GM12891 (cell line): Measurements from ENCODE around the gene CCDC18. TPM values are rescaled to one million over a fixed set of nuclear protein-coding genes. Genes with fewer than 3 reads are reported as not detected.
A peak's percentile ranks its signal among the peaks of the same experiment; 100 is the strongest.

Experiments used
- DNase-seq: peaks from one replicate; pipeline ENCODE4 v3.0.0; 2011; ENCODE audit warnings: low spot score; ENCODE audit not compliant: insufficient read length
- FAIRE-seq: peaks from 2 replicates; lab custom pipeline; 2011; peaks lifted over from hg19 to GRCh38; lab: Jason Lieb, UNC
- PAX5 ChIP-seq: IDR thresholded peaks from 2 replicates; pipeline ENCODE4 v1.6.1; 2011; ENCODE audit warnings: low read length, moderate library complexity, mild to moderate bottlenecking; ENCODE audit not compliant: insufficient read depth, severe bottlenecking
- POLR2A ChIP-seq: IDR thresholded peaks from 2 replicates; pipeline ENCODE4 v1.6.1; 2011; ENCODE audit warnings: low read depth, low read length, control low read depth
- POLR2AphosphoS5 ChIP-seq: IDR thresholded peaks from 2 replicates; pipeline ENCODE4 v1.6.1; 2011; ENCODE audit warnings: low read depth, low read length, control low read depth
- POU2F2 ChIP-seq: IDR thresholded peaks from 2 replicates; pipeline ENCODE4 v1.6.1; 2011; ENCODE audit warnings: low read depth, mild to moderate bottlenecking, control low read depth, low read length, moderate library complexity
- SPI1 ChIP-seq: IDR thresholded peaks from 2 replicates; pipeline ENCODE4 v1.6.1; 2011; ENCODE audit warnings: low read depth, low read length, control low read depth
- TAF1 ChIP-seq: IDR thresholded peaks from 2 replicates; pipeline ENCODE4 v1.6.1; 2011; ENCODE audit warnings: low read depth, low read length, control low read depth
- polyA plus RNA-seq: library from polyadenylated mRNA; unstranded; fragments of >200 nt; gene quantifications from one replicate; pipeline ENCODE4 v1.2.1, GENCODE V29; 2012; ENCODE audit warnings: low read depth, missing spikeins, inconsistent platforms; ENCODE audit not compliant: missing spikeins

CCDC18 gene, protein sequence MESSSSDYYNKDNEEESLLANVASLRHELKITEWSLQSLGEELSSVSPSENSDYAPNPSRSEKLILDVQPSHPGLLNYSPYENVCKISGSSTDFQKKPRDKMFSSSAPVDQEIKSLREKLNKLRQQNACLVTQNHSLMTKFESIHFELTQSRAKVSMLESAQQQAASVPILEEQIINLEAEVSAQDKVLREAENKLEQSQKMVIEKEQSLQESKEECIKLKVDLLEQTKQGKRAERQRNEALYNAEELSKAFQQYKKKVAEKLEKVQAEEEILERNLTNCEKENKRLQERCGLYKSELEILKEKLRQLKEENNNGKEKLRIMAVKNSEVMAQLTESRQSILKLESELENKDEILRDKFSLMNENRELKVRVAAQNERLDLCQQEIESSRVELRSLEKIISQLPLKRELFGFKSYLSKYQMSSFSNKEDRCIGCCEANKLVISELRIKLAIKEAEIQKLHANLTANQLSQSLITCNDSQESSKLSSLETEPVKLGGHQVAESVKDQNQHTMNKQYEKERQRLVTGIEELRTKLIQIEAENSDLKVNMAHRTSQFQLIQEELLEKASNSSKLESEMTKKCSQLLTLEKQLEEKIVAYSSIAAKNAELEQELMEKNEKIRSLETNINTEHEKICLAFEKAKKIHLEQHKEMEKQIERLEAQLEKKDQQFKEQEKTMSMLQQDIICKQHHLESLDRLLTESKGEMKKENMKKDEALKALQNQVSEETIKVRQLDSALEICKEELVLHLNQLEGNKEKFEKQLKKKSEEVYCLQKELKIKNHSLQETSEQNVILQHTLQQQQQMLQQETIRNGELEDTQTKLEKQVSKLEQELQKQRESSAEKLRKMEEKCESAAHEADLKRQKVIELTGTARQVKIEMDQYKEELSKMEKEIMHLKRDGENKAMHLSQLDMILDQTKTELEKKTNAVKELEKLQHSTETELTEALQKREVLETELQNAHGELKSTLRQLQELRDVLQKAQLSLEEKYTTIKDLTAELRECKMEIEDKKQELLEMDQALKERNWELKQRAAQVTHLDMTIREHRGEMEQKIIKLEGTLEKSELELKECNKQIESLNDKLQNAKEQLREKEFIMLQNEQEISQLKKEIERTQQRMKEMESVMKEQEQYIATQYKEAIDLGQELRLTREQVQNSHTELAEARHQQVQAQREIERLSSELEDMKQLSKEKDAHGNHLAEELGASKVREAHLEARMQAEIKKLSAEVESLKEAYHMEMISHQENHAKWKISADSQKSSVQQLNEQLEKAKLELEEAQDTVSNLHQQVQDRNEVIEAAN (N-terminal part only)
- 14.0 TPM for polyA plus RNA-seq

DNA sequence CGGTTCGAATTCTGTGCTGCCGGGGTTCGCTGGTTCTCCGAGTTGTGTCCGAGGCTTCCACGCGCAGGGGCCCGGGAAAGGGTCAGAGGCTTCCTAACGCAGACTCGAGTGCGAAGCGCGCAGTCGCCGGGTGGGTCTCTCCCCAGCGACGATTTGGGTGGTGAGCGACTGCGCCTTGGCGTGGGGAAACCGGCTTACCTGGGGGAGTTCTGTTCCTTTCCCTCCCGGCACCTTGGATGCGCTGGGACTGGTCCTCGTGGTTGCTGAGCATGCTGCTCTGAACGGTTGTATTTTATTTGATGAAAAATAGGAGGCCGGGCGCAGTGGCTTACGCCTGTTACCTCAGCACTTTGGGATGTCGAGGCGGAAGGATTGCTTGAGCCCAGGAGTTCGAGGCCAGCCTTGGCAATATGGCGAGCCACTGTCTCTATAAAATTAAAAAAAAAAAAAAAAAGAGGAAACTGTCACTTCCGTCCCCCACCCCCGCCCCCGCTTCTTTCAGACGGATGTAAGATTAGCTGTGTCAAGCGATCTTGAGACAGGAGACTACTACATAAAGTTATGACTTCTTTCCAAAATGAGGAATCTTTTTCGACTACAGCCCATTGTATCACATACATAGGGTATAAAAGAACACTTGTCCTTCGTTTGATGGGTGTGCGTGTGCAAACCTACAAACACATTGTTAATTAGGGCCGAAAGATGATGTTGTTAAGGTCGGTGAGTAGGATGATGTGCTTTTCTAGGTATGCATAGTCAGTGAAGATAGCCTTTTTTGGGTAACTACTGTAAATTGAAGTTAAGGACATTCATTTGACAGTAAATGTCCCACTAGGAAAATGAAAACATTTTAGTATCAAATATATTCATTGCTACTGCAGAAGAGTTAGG, at the start of gene CCDC18:
CCDC18 (plus strand) TSS at position 2 of the 891 bp plus-strand sequence. CDS start 2,638 bp downstream, outside the sequence.
- TF ChIP-seq SPI1 (peak; percentile 39; the same call in 1 of the 2 replicates), POU2F2 (no peak)
- DNase-seq (peak; percentile 17), FAIRE-seq (no peak)

DNA sequence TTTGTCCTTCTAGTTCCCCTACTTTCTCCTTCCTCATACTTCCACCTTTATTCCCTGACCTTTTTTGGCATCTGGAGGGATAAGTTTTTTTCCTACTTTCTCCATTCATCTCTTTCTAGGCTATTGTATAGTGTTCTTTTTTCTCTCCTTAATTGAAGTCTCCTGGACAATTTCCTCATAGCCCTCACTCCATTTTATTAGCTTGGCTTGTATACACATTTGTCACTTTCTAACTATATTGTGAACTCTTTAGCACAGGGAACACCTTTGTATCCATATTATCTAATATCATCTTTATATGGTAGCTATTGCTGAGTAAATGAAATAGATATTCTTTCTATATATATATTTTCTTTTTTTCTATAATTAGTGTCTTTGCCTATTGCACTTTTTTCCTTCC, 47.9 kb upstream of the CCDC18 start:
- no peak for FAIRE-seq
- TF ChIP-seq POLR2AphosphoS5 (no peak), POU2F2 (no peak), TAF1 (no peak), POLR2A (no peak), PAX5 (no peak), SPI1 (no peak)
- no peak for DNase-seq

DNA sequence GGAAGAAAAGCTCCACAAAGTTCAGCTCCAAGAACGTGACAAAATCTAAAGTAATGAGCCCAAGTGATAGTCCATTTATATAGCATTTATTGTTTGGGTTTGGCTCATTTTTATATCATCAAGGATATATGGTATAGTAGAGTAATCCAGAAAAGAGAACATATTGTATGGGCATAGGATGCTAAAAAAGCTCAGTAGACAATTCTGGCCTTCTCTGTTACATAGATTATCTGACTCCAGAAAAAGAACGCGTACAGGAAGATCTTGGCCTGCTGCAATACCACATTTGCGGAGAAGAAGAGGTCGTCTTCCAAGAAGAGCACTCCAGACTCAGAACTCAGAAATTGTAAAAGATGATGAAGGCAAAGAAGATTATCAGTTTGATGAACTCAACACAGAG, 44.1 kb upstream of the CCDC18 start:
- TF ChIP-seq POLR2AphosphoS5, result no peak
- TF ChIP-seq SPI1, result no peak
- TF ChIP-seq POLR2A, result no peak
- no peak for TF ChIP-seq TAF1
- no peak for FAIRE-seq
- no peak for DNase-seq

DNA sequence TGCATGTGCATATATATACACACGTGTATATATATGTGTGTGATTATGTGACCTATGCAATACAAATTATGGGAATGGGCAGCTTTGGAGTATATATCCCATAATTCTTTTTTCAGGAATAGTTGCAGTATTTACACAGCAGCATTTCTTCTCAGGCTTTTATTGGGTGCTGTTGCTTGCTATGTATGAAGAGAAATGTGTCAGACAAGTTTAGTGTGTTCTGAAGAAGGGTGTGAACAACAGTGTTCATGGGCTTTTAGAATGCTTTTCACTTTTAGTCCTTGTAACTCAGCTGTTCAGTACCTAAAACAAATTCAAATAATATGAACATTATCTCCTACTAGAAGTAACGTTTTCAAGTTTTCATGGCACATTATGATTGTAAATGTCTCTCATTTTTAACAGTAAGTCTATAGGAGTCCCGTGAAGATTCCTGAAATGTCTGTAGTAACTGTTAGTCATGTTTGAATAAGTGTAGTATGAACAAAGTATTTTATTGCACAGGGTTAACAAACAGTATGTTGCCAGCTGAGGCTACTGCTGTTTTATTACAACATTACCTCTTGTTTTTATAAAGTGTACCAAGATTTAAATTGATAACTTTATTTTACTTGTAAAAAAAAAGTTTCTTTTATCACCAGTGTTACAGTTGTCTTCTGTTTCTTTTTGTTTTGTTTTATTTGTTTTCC, 42.8 kb upstream of the CCDC18 start:
- TF ChIP-seq POLR2A, result no peak
- TF ChIP-seq PAX5, result no peak
- no peak for TF ChIP-seq POLR2AphosphoS5
- TF ChIP-seq POU2F2, result no peak
- TF ChIP-seq SPI1, result no peak
- FAIRE-seq, result peak; percentile 28
- DNase-seq, result no peak

DNA sequence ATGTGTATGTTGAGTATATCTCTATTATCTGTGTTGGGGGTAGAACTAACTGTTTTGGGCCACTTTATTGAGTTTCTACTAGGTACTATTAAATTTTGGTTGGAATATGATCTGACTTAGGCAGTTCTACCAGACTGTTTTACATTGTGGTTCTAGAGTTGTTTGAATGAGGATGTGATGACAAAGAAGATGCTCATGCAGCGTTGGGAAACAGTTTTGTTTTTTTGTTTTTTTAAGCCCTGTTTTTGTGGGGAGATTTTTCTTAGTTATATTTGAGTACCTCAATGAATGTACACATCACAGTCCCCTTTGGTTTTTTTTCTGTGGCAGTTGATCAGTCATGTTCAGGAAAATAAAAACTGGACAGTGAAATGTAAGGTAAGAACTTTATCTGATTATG, 40.4 kb upstream of the CCDC18 start:
- no peak for DNase-seq
- peak; percentile 28 for FAIRE-seq
- TF ChIP-seq PAX5, result no peak
- TF ChIP-seq SPI1, result no peak
- no peak for TF ChIP-seq POLR2A
- TF ChIP-seq POU2F2, result no peak
- no peak for TF ChIP-seq POLR2AphosphoS5
- TF ChIP-seq TAF1, result no peak

DNA sequence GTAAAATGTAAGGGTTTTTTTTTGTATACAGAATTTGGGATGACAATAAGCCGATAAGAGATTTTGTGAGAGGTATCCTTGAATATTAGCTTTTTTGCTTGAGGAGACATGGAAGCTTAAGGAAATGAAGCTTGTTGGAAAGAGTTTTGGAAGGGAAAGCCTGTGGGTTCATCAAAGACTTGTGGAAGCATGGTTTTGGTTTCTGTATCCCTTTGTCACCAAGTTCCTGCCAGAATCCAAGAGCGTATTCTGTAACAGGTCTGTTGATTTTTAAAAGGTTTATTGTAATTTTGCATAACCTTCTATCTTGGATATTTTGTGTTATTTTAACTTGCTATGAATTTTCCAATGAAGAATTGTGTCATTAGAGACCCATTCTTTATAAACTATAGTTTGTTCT, 38.4 kb upstream of the CCDC18 start:
- FAIRE-seq (no peak), DNase-seq (no peak)
- no peak for TF ChIP-seq PAX5
- no peak for TF ChIP-seq POU2F2
- TF ChIP-seq TAF1, result no peak
- TF ChIP-seq SPI1, result no peak
- TF ChIP-seq POLR2AphosphoS5, result no peak
- TF ChIP-seq POLR2A, result no peak

DNA sequence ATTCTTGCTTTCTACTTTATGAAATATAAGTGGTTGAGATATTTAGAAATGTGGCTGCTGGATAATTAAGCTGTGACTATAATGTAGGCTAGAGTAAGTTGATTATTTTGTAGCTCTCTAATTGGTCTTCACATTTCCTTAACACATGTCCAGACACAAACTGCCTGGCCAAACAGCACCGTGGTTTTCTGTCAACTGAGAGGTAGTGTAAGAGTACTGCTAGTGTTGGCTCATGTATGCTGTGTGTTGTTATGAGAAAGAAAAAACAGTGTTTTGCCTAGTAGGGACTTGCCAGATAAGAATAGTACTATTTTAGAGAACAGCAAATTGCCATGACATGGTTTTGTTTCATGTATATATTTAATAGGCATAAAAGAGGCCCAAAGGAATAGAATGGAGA, 37.4 kb upstream of the CCDC18 start:
- peak; percentile 16 for FAIRE-seq
- TF ChIP-seq POLR2AphosphoS5 (no peak), TAF1 (no peak), PAX5 (no peak)

DNA sequence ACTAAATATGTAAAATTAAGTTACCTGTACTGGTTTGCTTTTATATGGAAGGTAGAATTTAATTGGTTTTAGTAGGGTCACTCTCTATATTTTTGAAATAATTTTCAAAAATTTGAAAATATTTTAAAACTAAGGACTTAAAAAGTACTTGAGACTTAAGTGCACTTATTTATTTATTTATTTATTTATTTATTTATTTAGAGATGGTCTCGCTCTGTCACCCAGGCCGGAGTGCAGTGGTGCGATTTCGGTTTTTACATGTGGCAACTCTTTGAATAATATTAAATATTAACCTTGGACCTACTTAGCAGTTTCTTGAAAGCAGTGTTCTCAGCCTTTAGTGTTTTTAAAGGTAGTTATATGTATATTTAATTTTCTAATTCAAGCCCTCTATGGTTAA, 36.8 kb upstream of the CCDC18 start:
- TF ChIP-seq SPI1, result no peak
- DNase-seq (no peak), FAIRE-seq (no peak)

More for the DNA sequence above, 37.4 kb upstream of the CCDC18 start:
- no peak for DNase-seq

DNA sequence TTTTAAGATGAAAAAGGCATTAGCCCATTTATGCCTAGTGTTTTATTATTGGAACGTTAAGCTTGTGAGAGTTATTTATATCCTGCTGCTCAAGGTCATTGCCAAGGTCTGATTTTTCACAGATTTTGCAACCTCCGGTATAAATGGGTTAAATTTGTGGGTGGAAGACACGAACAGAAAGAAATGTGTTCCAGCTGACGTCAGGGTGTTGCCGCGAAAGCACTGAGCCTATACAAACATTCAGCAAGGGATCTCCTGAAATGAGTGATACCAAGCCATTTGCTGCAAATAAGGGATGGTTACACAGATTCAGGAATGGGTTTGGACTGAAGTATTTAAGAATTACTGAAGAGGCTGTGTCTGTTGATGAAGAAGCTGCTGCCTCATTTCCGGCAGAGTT, 32.5 kb upstream of the CCDC18 start:
- no peak for FAIRE-seq
- no peak for DNase-seq
- TF ChIP-seq POLR2AphosphoS5, result peak; percentile 2; the same call in 1 of the 2 replicates
- no peak for TF ChIP-seq PAX5
- TF ChIP-seq POU2F2, result no peak
- no peak; the same call in 1 of the 2 replicates for TF ChIP-seq POLR2A
- TF ChIP-seq TAF1, result no peak
- TF ChIP-seq SPI1, result no peak
